GM10248 (cell line): Measurements from ENCODE around the gene JMJD1C.
"Not testable (repeated sequence)": the region's sequence is repeated elsewhere in the genome, so short reads cannot be mapped to it uniquely, and the experiment has no call there.

Source experiments
- CTCF ChIA-PET: fragments of 300-600 bp; sonication (Branson Sonifier 250); formaldehyde crosslinking; extraction: SDS; loops from one replicate; lab custom pipeline; 2021; ENCODE audit warnings: antibody characterized with exemption; lab: Yijun Ruan, JAX
- POLR2A ChIA-PET: fragments of 350-650 bp; sonication (Branson Sonifier 250); formaldehyde crosslinking; extraction: SDS; loops from one replicate; lab custom pipeline; 2020; ENCODE audit warnings: antibody characterized with exemption; lab: Yijun Ruan, JAX
- DNase-seq: peaks from one replicate; pipeline ENCODE4 v3.0.0; 2012; ENCODE audit errors: extremely low spot score
- CTCF ChIP-seq: IDR thresholded peaks from 2 replicates; pipeline ENCODE4 v1.5.1; 2012; ENCODE audit warnings: mild to moderate bottlenecking, low read depth; ENCODE audit errors: extremely low read depth, missing control alignments, control extremely low read depth

Gene JMJD1C

DNA sequence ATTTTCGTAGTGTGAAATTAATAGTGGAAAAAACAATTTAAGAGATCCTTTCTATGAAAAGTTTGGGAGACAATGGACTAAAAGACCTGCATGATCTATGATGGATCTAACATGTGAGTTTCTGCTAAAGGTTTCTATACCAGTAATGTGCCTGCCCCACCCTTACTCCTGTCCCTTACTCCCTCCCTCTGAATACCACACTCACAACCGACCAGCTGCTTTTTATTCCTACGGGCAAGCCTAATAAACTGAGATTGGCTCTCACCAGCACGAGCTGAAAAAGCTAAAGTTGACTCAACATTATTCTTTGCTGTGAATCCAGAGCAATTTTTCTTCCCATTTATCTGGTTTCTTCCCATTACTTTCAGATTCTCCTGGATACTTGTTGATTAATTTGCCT lies 37.6 kb upstream of the JMJD1C start:
- POLR2A ChIA-PET = no interaction called here
- CTCF ChIA-PET = interaction anchor here (1.1 to 3.9 kb wide), 4 partner anchors 12 to 238 kb away, joined by 3 to 18 read pairs (median 5); no protein-coding TSS in a partner anchor

DNA sequence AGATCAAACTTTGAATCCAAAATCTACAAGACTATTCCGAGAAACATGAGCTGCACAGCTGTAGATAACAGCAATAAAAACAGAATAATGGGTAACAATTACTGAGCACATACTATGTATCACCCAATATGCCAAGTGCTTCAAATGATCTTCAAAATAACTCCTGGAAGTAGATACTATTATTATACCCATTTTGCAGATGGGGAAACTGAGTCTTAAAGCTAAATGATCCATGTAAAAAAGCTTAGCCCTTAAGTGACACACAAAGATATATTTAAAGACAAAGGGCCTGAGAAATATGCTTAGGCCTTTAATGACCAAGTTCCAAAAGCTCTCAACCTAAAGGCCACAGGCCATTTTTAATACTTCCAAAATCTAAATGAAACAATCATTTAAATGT lies 37.1 kb upstream of the JMJD1C start:
- DNase-seq = no peak
- POLR2A ChIA-PET = no interaction called here
- CTCF ChIA-PET = interaction anchor here (1.0 to 3.9 kb wide), 6 partner anchors 12 to 345 kb away, joined by 3 to 18 read pairs (median 4); no protein-coding TSS in a partner anchor
- TF ChIP-seq CTCF = no peak

More for the DNA sequence above, 37.6 kb upstream of the JMJD1C start:
- TF ChIP-seq CTCF = no peak
- no peak for DNase-seq

- CTCF ChIA-PET = interaction anchor here (1.0 to 3.9 kb wide), 5 partner anchors 11 to 344 kb away, joined by 3 to 18 read pairs (median 4); no protein-coding TSS in a partner anchor
Measured at GRCh38 chr10:63501954-63502353, 36.2 kb upstream of the JMJD1C start.

DNA sequence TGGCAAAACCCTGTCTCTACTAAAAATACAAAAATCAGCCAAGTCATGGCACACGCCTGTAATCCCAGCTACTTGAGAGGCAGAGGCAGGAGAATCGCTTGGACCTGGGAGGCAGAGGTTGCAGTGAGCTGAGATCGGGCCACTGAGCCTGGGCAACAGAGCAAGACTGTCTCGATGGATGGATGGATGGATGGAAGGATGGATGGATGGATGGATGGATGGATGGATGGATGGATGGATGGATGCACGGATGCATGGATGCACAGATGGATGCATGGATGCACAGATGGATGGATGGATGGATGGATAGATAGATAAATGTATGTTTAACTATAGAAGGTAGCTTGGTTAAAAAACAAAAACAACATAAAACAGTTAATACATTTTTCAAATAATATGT lies 34.8 kb upstream of the JMJD1C start:
- DNase-seq, POLR2A ChIA-PET, CTCF ChIA-PET: not testable (repeated sequence)

More at GRCh38 chr10:63501954-63502353, 36.2 kb upstream of the JMJD1C start:
- no peak for TF ChIP-seq CTCF
- no peak for DNase-seq
- POLR2A ChIA-PET = interaction anchor here (0.7 kb wide), 1 partner anchor 43 kb away, joined by 10 read pairs; no protein-coding TSS in a partner anchor

DNA sequence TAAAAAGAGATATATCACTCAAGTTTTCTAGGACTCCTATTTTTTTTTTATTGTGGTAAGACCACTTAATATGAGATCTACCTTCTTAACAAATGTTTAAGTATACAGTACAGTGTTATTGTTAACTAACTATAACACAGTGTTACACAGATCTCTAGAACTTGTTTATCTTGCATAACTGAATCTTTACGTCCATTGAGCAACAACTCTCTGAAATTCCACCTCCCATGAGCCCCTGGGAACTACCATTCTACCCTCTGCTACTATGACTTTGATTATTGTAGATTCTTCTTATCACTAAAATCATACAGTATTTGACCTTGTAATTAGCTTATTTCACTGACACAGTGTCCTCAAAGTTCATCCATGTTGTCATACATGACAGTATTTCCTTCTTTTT lies 32.9 kb upstream of the JMJD1C start:
- CTCF ChIA-PET = interaction anchor here (0.9 kb wide), 1 partner anchor 8 kb away, joined by 3 read pairs; no protein-coding TSS in a partner anchor
- TF ChIP-seq CTCF = no peak
- POLR2A ChIA-PET = no interaction called here
- no peak for DNase-seq

- TF ChIP-seq CTCF = no peak
- ChIA-PET CTCF (interaction anchor here (0.9 to 1.2 kb wide), 3 partner anchors 12 to 130 kb away, joined by 3 read pairs; no protein-coding TSS in a partner anchor), POLR2A (no interaction called here)
- DNase-seq = no peak
Measured at GRCh38 chr10:63497321-63497720, 31.5 kb upstream of the JMJD1C start.

- no peak for DNase-seq
- ChIA-PET POLR2A (no interaction called here), CTCF (interaction anchor here (0.5 to 1.9 kb wide), 5 partner anchors 9 to 132 kb away, joined by 3 to 7 read pairs (median 3); no protein-coding TSS in a partner anchor)
- TF ChIP-seq CTCF = no peak
Measured at GRCh38 chr10:63496561-63496960, 30.8 kb upstream of the JMJD1C start.
